IPS-20b (cell line): ENCODE results near the gene PIKFYVE.

Source experiments
- H3K27ac ChIP-seq: one replicate; pipeline ENCODE4 v1.5.1; 2013; ENCODE audit warnings: low read length
- H3K27me3 ChIP-seq: 2 replicates; pipeline ENCODE4 v1.6.1; 2013; ENCODE audit warnings: mild to moderate bottlenecking, low read length, inconsistent platforms; ENCODE audit not compliant: insufficient read depth
- H3K36me3 ChIP-seq: 2 replicates; pipeline ENCODE4 v1.6.1; 2013; ENCODE audit warnings: low read depth, mild to moderate bottlenecking, inconsistent platforms, low read length, moderate library complexity; ENCODE audit not compliant: insufficient read depth
- H3K4me1 ChIP-seq: 2 replicates; pipeline ENCODE4 v1.6.1; 2013; ENCODE audit warnings: mild to moderate bottlenecking, control low read depth, inconsistent platforms, low read length, moderate library complexity; ENCODE audit not compliant: insufficient read depth
- H3K4me3 ChIP-seq: 2 replicates; pipeline ENCODE4 v1.5.1; 2013; ENCODE audit warnings: mild to moderate bottlenecking, low read length, inconsistent platforms
- H3K9ac ChIP-seq: 2 replicates; pipeline ENCODE4 v1.6.1; 2013; ENCODE audit warnings: low read depth, mild to moderate bottlenecking, inconsistent platforms, low read length, moderate library complexity
- H3K9me3 ChIP-seq: 2 replicates; pipeline ENCODE4 v1.6.1; 2013; ENCODE audit warnings: mild to moderate bottlenecking, low read depth, low read length, inconsistent platforms; ENCODE audit not compliant: insufficient read depth

The PIKFYVE gene

GRCh38 chr2:208311954-208312353 is 45.9 kb downstream of the PIKFYVE start:
- Histone ChIP-seq H3K9me3 (no peaks in the 10 kb centered on the region), H3K4me3 (no peak overlapping the region), H3K27me3 (no peaks in the 10 kb centered on the region), H3K36me3 (peaks cover 24% of the 10 kb centered on the region), H3K27ac (no peak overlapping the region), H3K9ac (no peak overlapping the region), H3K4me1 (no peaks in the 10 kb centered on the region)

GRCh38 chr2:208315081-208315788 is 49.2 kb downstream of the PIKFYVE start:
- Histone ChIP-seq H3K9me3 (no peaks in the 10 kb centered on the region), H3K27me3 (no peaks in the 10 kb centered on the region), H3K9ac (no peak overlapping the region), H3K4me3 (no peak overlapping the region), H3K27ac (no peak overlapping the region), H3K4me1 (no peaks in the 10 kb centered on the region), H3K36me3 (peaks cover 54% of the 10 kb centered on the region)

GRCh38 chr2:208318127-208318526 is 52.1 kb downstream of the PIKFYVE start:
- Histone ChIP-seq H3K27me3 (no peaks in the 10 kb centered on the region), H3K9ac (no peak overlapping the region), H3K4me3 (no peak overlapping the region), H3K9me3 (no peaks in the 10 kb centered on the region), H3K36me3 (peaks cover 62% of the 10 kb centered on the region), H3K4me1 (no peaks in the 10 kb centered on the region), H3K27ac (no peak overlapping the region)

GRCh38 chr2:208319391-208319790 is 53.3 kb downstream of the PIKFYVE start:
- Histone ChIP-seq H3K4me1 (no peaks in the 10 kb centered on the region), H3K36me3 (peaks cover 60% of the 10 kb centered on the region), H3K27me3 (no peaks in the 10 kb centered on the region), H3K9ac (no peak overlapping the region), H3K4me3 (no peak overlapping the region), H3K9me3 (no peaks in the 10 kb centered on the region), H3K27ac (no peak overlapping the region)

- Histone ChIP-seq H3K27me3 (no peaks in the 10 kb centered on the region), H3K4me1 (no peaks in the 10 kb centered on the region), H3K27ac (no peak overlapping the region), H3K36me3 (peaks cover 60% of the 10 kb centered on the region), H3K4me3 (no peak overlapping the region), H3K9ac (no peak overlapping the region), H3K9me3 (no peaks in the 10 kb centered on the region)
Observed at GRCh38 chr2:208320686-208321085, 54.6 kb downstream of the PIKFYVE start.

- Histone ChIP-seq H3K4me3 (no peak overlapping the region), H3K9me3 (no peaks in the 10 kb centered on the region), H3K9ac (no peak overlapping the region), H3K36me3 (peaks cover 75% of the 10 kb centered on the region), H3K27ac (no peak overlapping the region), H3K27me3 (no peaks in the 10 kb centered on the region), H3K4me1 (no peaks in the 10 kb centered on the region)
Observed at GRCh38 chr2:208326016-208326415, 60.0 kb downstream of the PIKFYVE start.

GRCh38 chr2:208329485-208329884 is 63.4 kb downstream of the PIKFYVE start:
- Histone ChIP-seq H3K27ac (no peak overlapping the region), H3K36me3 (peaks cover 96% of the 10 kb centered on the region), H3K27me3 (no peaks in the 10 kb centered on the region), H3K4me3 (no peak overlapping the region), H3K9me3 (no peaks in the 10 kb centered on the region), H3K9ac (no peak overlapping the region), H3K4me1 (no peaks in the 10 kb centered on the region)

GRCh38 chr2:208334230-208334629 is 68.2 kb downstream of the PIKFYVE start:
- no peak overlapping the region for H3K4me3 ChIP-seq
- no peaks in the 10 kb centered on the region for H3K9me3 ChIP-seq
- peaks cover 94% of the 10 kb centered on the region for H3K36me3 ChIP-seq
- H3K27ac ChIP-seq = no peak overlapping the region
- H3K27me3 ChIP-seq = no peaks in the 10 kb centered on the region
- no peak overlapping the region for H3K9ac ChIP-seq
- no peaks in the 10 kb centered on the region for H3K4me1 ChIP-seq

GRCh38 chr2:208346756-208347155 is 80.7 kb downstream of the PIKFYVE start:
- H3K27me3 ChIP-seq = no peaks in the 10 kb centered on the region
- H3K4me1 ChIP-seq = no peaks in the 10 kb centered on the region
- no peaks in the 10 kb centered on the region for H3K9me3 ChIP-seq
- H3K27ac ChIP-seq = no peak overlapping the region
- no peak overlapping the region for H3K4me3 ChIP-seq
- H3K9ac ChIP-seq = no peak overlapping the region
- peaks cover 89% of the 10 kb centered on the region for H3K36me3 ChIP-seq

- Histone ChIP-seq H3K27me3 (no peaks in the 10 kb centered on the region), H3K9ac (no peak overlapping the region), H3K36me3 (peaks cover 91% of the 10 kb centered on the region), H3K27ac (no peak overlapping the region), H3K9me3 (no peaks in the 10 kb centered on the region), H3K4me1 (no peaks in the 10 kb centered on the region), H3K4me3 (no peak overlapping the region)
Observed at GRCh38 chr2:208350610-208351009, 84.6 kb downstream of the PIKFYVE start.

GRCh38 chr2:208352644-208353567 is 86.9 kb downstream of the PIKFYVE start:
- H3K9ac ChIP-seq = no peak overlapping the region
- H3K27me3 ChIP-seq = no peaks in the 10 kb centered on the region
- H3K4me1 ChIP-seq = peaks cover 5% of the 10 kb centered on the region; the same call in 1 of the 2 replicates
- no peak overlapping the region for H3K27ac ChIP-seq
- no peak overlapping the region for H3K4me3 ChIP-seq
- H3K9me3 ChIP-seq = no peaks in the 10 kb centered on the region
- H3K36me3 ChIP-seq = peaks cover 80% of the 10 kb centered on the region

GRCh38 chr2:208354964-208355381 is 88.9 kb downstream of the PIKFYVE start:
- no peak overlapping the region for H3K9ac ChIP-seq
- H3K4me3 ChIP-seq = no peak overlapping the region
- H3K27me3 ChIP-seq = no peaks in the 10 kb centered on the region
- no peak overlapping the region for H3K27ac ChIP-seq
- peaks cover 77% of the 10 kb centered on the region for H3K36me3 ChIP-seq
- peaks cover 5% of the 10 kb centered on the region; the same call in 1 of the 2 replicates for H3K4me1 ChIP-seq
- no peaks in the 10 kb centered on the region for H3K9me3 ChIP-seq
